OCI-LY1 (cell line): ENCODE measurements around the gene S100G.

Experiments
- CTCF ChIP-seq: fragments of 200-600 bp; sonication (generic), shearing (Covaris generic); IDR thresholded peaks from 2 replicates; pipeline ENCODE4 v1.5.1; 2017; ENCODE audit warnings: mild to moderate bottlenecking, antibody characterized with exemption, low read length, moderate library complexity, mixed read lengths
- EZH2 ChIP-seq: fragments of 200-600 bp; sonication (generic), shearing (Covaris generic); IDR thresholded peaks from 2 replicates; pipeline ENCODE4 v1.8.0; 2017; ENCODE audit warnings: borderline replicate concordance, mixed run types, mild to moderate bottlenecking, antibody characterized with exemption, low read length, moderate library complexity, mixed read lengths

DNA sequence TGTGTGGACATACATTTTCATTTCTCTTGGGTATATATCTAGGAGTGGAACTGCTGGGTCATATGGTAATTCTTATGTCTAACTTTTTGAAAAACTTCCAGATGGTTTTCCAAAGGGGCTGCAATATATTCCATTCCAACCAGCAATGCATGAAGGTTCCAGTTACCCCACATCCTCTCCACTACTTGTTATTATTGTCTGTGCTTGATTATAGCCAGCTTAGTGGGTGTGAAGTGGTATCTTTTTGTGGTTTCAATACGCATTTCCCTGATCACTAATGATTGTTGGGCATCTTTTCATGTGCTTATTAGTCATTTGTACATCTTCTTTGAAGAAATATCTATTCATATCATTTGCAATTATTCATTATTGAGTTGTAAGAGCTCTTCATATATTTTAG lies 31.5 kb upstream of the S100G start:
- no peak for TF ChIP-seq CTCF
- no peak for TF ChIP-seq EZH2
